ENCODE data around the gene NR2E1. TPM values are rescaled to one million over a fixed set of nuclear protein-coding genes. Genes with fewer than 3 reads are reported as not detected.
A peak's percentile ranks its signal among the peaks of the same experiment; 100 is the strongest.

NR2E1 gene
- total and polyA plus RNA-seq, 2 of the 13 experiments (the other 11 are each of a cell fraction or from before 2014, with no cell fraction given): not detected

DNA sequence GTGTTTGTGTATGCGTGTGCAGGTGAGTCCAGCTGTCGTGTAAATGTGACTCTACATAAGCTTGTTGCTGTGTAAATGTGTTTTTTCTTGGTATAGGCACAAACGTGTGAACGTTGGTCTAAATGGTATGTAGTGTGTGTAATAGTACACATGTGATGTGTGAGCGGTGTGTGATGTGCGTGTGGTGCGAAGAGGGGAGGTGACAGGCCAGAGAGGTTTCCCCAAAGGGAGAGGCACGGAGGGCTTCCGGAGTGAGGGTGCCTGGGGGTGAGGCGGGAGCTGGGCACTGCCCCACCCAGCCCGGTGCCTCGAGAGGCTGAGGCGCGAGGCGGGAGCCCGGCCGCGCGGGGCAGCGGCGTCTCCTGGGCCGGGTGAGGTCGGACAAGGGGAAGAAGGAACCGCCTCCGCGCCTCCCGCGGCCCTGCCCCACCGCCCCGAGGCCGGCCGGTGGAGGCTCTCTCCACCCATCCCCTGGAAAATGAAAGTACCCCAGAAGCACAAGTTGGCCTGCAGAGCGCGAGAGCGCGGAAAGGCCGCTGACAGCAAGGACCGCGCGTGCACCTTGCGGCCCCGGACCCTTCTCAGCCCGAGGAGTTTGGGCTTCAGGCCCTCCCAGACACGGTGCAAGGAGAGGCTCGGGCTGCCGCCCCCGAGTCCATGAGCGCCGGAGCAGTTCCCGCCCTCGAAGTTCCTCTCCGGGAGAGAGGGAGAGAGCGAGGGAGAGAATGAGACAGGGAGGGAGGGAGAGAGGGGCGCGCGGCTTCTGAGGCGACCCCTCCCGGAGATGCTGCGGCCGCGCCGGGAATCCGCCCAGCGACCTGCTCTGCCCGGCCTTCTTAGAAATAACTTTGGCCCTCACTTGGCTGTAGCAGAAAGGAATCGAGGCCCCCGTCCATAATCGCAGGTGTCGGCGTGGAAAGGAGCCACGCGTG, 48.1 kb upstream of the NR2E1 start (continued):
- TF ChIP-seq, protein P1, sequence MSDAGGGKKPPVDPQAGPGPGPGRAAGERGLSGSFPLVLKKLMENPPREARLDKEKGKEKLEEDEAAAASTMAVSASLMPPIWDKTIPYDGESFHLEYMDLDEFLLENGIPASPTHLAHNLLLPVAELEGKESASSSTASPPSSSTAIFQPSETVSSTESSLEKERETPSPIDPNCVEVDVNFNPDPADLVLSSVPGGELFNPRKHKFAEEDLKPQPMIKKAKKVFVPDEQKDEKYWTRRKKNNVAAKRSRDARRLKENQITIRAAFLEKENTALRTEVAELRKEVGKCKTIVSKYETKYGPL (CRISPR knock-in tag; IDR thresholded peaks at IDR 0.05): no peak
- TF ChIP-seq GLI4 (CRISPR knock-in tag; IDR thresholded peaks at IDR 0.05; ENCODE audit: borderline replicate concordance): 0 out of 2 replicates have a peak, but pooled peaks have one; percentile 39
- TF ChIP-seq, protein P2, sequence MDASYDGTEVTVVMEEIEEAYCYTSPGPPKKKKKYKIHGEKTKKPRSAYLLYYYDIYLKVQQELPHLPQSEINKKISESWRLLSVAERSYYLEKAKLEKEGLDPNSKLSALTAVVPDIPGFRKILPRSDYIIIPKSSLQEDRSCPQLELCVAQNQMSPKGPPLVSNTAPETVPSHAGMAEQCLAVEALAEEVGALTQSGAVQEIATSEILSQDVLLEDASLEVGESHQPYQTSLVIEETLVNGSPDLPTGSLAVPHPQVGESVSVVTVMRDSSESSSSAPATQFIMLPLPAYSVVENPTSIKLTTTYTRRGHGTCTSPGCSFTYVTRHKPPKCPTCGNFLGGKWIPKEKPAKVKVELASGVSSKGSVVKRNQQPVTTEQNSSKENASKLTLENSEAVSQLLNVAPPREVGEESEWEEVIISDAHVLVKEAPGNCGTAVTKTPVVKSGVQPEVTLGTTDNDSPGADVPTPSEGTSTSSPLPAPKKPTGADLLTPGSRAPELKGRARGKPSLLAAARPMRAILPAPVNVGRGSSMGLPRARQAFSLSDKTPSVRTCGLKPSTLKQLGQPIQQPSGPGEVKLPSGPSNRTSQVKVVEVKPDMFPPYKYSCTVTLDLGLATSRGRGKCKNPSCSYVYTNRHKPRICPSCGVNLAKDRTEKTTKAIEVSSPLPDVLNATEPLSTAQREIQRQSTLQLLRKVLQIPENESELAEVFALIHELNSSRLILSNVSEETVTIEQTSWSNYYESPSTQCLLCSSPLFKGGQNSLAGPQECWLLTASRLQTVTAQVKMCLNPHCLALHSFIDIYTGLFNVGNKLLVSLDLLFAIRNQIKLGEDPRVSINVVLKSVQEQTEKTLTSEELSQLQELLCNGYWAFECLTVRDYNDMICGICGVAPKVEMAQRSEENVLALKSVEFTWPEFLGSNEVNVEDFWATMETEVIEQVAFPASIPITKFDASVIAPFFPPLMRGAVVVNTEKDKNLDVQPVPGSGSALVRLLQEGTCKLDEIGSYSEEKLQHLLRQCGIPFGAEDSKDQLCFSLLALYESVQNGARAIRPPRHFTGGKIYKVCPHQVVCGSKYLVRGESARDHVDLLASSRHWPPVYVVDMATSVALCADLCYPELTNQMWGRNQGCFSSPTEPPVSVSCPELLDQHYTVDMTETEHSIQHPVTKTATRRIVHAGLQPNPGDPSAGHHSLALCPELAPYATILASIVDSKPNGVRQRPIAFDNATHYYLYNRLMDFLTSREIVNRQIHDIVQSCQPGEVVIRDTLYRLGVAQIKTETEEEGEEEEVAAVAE (CRISPR knock-in tag; IDR thresholded peaks at IDR 0.05; ENCODE audit: borderline replicate concordance): no peak
- no peak for TF ChIP-seq KDM5A (IDR thresholded peaks at IDR 0.05; ENCODE audit: borderline replicate concordance, low read length)
- TF ChIP-seq, protein P3, sequence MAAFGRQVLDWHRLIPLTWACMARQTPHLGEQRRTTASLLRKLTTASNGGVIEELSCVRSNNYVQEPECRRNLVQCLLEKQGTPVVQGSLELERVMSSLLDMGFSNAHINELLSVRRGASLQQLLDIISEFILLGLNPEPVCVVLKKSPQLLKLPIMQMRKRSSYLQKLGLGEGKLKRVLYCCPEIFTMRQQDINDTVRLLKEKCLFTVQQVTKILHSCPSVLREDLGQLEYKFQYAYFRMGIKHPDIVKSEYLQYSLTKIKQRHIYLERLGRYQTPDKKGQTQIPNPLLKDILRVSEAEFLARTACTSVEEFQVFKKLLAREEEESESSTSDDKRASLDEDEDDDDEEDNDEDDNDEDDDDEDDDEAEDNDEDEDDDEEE (CRISPR knock-in tag; IDR thresholded peaks at IDR 0.05): no peak
- TF ChIP-seq DPF2 (CRISPR knock-in tag; IDR thresholded peaks at IDR 0.05; ENCODE audit: borderline replicate concordance, low read depth): no peak
- 0 out of 2 replicates have a peak, but pooled peaks have one; percentile 4 for TF ChIP-seq ETV5 (CRISPR knock-in tag; IDR thresholded peaks at IDR 0.05; ENCODE audit: borderline replicate concordance)
- TF ChIP-seq ZNF556 (CRISPR knock-in tag; IDR thresholded peaks at IDR 0.05; ENCODE audit: borderline replicate concordance): no peak
- TF ChIP-seq, protein P4, sequence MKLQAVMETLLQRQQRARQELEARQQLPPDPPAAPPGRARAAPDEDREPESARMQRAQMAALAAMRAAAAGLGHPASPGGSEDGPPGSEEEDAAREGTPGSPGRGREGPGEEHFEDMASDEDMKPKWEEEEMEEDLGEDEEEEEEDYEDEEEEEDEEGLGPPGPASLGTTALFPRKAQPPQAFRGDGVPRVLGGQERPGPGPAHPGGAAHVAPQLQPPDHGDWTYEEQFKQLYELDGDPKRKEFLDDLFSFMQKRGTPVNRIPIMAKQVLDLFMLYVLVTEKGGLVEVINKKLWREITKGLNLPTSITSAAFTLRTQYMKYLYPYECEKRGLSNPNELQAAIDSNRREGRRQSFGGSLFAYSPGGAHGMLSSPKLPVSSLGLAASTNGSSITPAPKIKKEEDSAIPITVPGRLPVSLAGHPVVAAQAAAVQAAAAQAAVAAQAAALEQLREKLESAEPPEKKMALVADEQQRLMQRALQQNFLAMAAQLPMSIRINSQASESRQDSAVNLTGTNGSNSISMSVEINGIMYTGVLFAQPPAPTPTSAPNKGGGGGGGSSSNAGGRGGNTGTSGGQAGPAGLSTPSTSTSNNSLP (IDR thresholded peaks at IDR 0.05; ENCODE audit: low read depth, low read length): no peak
- TF ChIP-seq, protein P5, sequence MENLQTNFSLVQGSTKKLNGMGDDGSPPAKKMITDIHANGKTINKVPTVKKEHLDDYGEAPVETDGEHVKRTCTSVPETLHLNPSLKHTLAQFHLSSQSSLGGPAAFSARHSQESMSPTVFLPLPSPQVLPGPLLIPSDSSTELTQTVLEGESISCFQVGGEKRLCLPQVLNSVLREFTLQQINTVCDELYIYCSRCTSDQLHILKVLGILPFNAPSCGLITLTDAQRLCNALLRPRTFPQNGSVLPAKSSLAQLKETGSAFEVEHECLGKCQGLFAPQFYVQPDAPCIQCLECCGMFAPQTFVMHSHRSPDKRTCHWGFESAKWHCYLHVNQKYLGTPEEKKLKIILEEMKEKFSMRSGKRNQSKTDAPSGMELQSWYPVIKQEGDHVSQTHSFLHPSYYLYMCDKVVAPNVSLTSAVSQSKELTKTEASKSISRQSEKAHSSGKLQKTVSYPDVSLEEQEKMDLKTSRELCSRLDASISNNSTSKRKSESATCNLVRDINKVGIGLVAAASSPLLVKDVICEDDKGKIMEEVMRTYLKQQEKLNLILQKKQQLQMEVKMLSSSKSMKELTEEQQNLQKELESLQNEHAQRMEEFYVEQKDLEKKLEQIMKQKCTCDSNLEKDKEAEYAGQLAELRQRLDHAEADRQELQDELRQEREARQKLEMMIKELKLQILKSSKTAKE (CRISPR knock-in tag; IDR thresholded peaks at IDR 0.05; ENCODE audit: borderline replicate concordance): no peak
- 0 out of 2 replicates have a peak, but pooled peaks have one; percentile 31 for TF ChIP-seq ZNF274 (CRISPR knock-in tag; IDR thresholded peaks at IDR 0.05)
- no peak for TF ChIP-seq SIX1 (CRISPR knock-in tag; IDR thresholded peaks at IDR 0.05; ENCODE audit: borderline replicate concordance)
- TF ChIP-seq KAT2B (IDR thresholded peaks at IDR 0.05; ENCODE audit: borderline replicate concordance, low read depth, low read length): no peak
- TF ChIP-seq, protein P6, sequence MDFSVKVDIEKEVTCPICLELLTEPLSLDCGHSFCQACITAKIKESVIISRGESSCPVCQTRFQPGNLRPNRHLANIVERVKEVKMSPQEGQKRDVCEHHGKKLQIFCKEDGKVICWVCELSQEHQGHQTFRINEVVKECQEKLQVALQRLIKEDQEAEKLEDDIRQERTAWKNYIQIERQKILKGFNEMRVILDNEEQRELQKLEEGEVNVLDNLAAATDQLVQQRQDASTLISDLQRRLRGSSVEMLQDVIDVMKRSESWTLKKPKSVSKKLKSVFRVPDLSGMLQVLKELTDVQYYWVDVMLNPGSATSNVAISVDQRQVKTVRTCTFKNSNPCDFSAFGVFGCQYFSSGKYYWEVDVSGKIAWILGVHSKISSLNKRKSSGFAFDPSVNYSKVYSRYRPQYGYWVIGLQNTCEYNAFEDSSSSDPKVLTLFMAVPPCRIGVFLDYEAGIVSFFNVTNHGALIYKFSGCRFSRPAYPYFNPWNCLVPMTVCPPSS (IDR thresholded peaks at IDR 0.05): no peak
- TF ChIP-seq ZFY (CRISPR knock-in tag; IDR thresholded peaks at IDR 0.05): 0 out of 2 replicates have a peak, but pooled peaks have one; percentile 28
